Endodermal cell (in vitro differentiated cells): ENCODE results near the gene LRRC37A. TPM values are rescaled to one million over a fixed set of nuclear protein-coding genes. Genes with fewer than 3 reads are reported as not detected.
A peak's percentile ranks its signal among the peaks of the same experiment; 100 is the strongest.
"Not testable (repeated sequence)": the region's sequence is repeated elsewhere in the genome, so short reads cannot be mapped to it uniquely, and the experiment has no call there.

Experiments
- DNase-seq: peaks from one replicate; pipeline ENCODE4 v3.0.0-alpha.2; 2017
- H3K27ac ChIP-seq: 2 replicates; pipeline ENCODE4 v1.5.1; 2013; ENCODE audit warnings: mild to moderate bottlenecking, low read depth, low read length, moderate library complexity
- H3K27me3 ChIP-seq: 2 replicates; pipeline ENCODE4 v1.6.1; 2013; ENCODE audit warnings: mild to moderate bottlenecking, low read length, moderate library complexity; ENCODE audit not compliant: insufficient read depth, control insufficient read depth, poor library complexity, severe bottlenecking
- H3K36me3 ChIP-seq: 2 replicates; pipeline ENCODE4 v1.7.0; 2013; ENCODE audit warnings: mild to moderate bottlenecking, low read length, moderate library complexity; ENCODE audit not compliant: control insufficient read depth, insufficient read depth
- H3K4me1 ChIP-seq: one replicate; pipeline ENCODE4 v1.7.0; 2013; ENCODE audit warnings: low read length; ENCODE audit not compliant: control insufficient read depth, insufficient read depth
- H3K4me3 ChIP-seq: 2 replicates; pipeline ENCODE4 v1.5.1; 2013; ENCODE audit warnings: mild to moderate bottlenecking, low read length, moderate library complexity
- H3K9ac ChIP-seq: 2 replicates; pipeline ENCODE4 v1.6.1; 2013; ENCODE audit warnings: mild to moderate bottlenecking, low read length, moderate library complexity; ENCODE audit not compliant: poor library complexity, severe bottlenecking; ENCODE audit errors: extremely low read depth
- H3K9me3 ChIP-seq: 2 replicates; pipeline ENCODE4 v1.6.1; 2013; ENCODE audit warnings: mild to moderate bottlenecking, low read length, moderate library complexity; ENCODE audit not compliant: control insufficient read depth
- H3K27ac Mint-ChIP-seq: 2 replicates; pipeline ENCODE4 v1.8.0; 2020; ENCODE audit warnings: mixed read lengths
- H3K27me3 Mint-ChIP-seq: 2 replicates; pipeline ENCODE4 v1.8.0; 2021; ENCODE audit warnings: mild to moderate bottlenecking, mixed read lengths; ENCODE audit not compliant: insufficient read depth
- H3K36me3 Mint-ChIP-seq: 2 replicates; pipeline ENCODE4 v1.8.0; 2020; ENCODE audit warnings: low read depth, mixed read lengths
- H3K4me1 Mint-ChIP-seq: 2 replicates; pipeline ENCODE4 v1.8.0; 2020; ENCODE audit warnings: mixed read lengths
- H3K4me3 Mint-ChIP-seq: 2 replicates; pipeline ENCODE4 v1.8.0; 2020; ENCODE audit warnings: mild to moderate bottlenecking, moderate library complexity, mixed read lengths
- H3K9me3 Mint-ChIP-seq: 2 replicates; pipeline ENCODE4 v1.8.0; 2020; ENCODE audit warnings: mild to moderate bottlenecking, mixed read lengths
- CTCF ChIP-seq: fragments of 200-600 bp; sonication (generic); conservative IDR thresholded peaks from 2 replicates; pipeline ENCODE4 v1.5.0; 2021; ENCODE audit warnings: antibody characterized with exemption, mild to moderate bottlenecking
- WGBS, 2 experiments: methylation state at CpG; one replicate each; pipeline versions ENCODE4 v1.1.5 to v1.1.7; 2013; ENCODE audit warnings: missing lambda C conversion rate in 2 of 2, mixed read lengths in 1 of 2; ENCODE audit not compliant: insufficient coverage in 1 of 2, insufficient read length in 1 of 2; 5-methylcytosine and 5-hydroxymethylcytosine counted together
- long read RNA-seq, 4 experiments: library from polyadenylated mRNA in 2 of 4; library from RNA in 1 of 4; library from capped mRNA in 1 of 4; stranded (forward) in 3 of 4; unstranded in 1 of 4; transcript quantifications; one replicate each; pipeline ENCODE4 v2.0.0, GENCODE V29; 2020 to 2021; ENCODE audit warnings: inconsistent platforms in 1 of 4
- polyA plus RNA-seq, 2 experiments: library from polyadenylated mRNA; stranded (reverse); fragments of 50-300 nt; gene quantifications; one replicate each; pipeline ENCODE4 v1.2.3, GENCODE V29; 2013
- total RNA-seq, 2 donors: library from RNA; stranded (reverse); fragmentation: NEBNext Ultra II Directional in 1 of 2; extraction: Animal tissue kit (Norgen Biotek cat#: 25700) in 1 of 2; gene quantifications; 2 replicates in 1 of 2; 3 replicates in 1 of 2; pipeline ENCODE4 v1.2.1, GENCODE V29; 2021

LRRC37A gene
- 1 to 10 TPM; 4.9 to 5.6 TPM for total RNA-seq
- polyA plus RNA-seq (2013, experiment 1 of 2), result 2.7 TPM
- polyA plus RNA-seq (2013, experiment 2 of 2), result 2.7 TPM
- long read RNA-seq, experiment 1, result 0 reads
- long read RNA-seq, experiment 2, partial matches to known transcripts, result 0 of 2 reads
- long read RNA-seq, experiment 2, other reads (novel, unspliced or antisense), result 2 of 2 reads
- long read RNA-seq, experiment 3, partial matches to known transcripts, result 1 of 1 reads
- long read RNA-seq, experiment 3, other reads (novel, unspliced or antisense), result 0 of 1 reads
- long read RNA-seq, experiment 4, result 0 reads

DNA sequence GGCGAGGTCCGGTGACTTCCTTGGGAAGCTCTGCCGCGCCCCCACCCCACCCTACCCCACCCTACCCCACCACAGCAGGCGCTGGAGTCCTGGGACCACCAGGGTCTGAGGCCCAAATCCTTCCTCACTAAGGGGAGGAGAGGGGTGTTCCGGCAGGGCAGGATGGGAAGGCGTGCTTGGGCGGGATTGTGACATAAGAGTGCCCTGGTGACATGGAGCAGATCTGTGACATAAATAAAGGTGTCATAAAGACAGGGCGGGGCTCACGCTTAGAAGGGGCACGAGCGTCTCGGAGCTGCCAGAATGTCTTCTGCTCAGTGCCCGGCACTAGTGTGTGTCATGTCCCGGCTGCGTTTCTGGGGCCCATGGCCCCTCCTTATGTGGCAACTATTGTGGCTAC lies at the start of gene LRRC37A:
Gene LRRC37A, plus strand, starts transcription at position 301 of the 400 bp plus-strand sequence. Its CDS starts 3 bp downstream, at position 304.
- not testable (repeated sequence) for H3K4me1 ChIP-seq, H3K4me3 Mint-ChIP-seq, H3K9ac ChIP-seq, DNase-seq, H3K27me3 Mint-ChIP-seq, H3K27me3 ChIP-seq, H3K4me1 Mint-ChIP-seq, H3K9me3 Mint-ChIP-seq, H3K4me3 ChIP-seq, H3K36me3 Mint-ChIP-seq, H3K27ac ChIP-seq, H3K9me3 ChIP-seq, H3K27ac Mint-ChIP-seq, H3K36me3 ChIP-seq
- no CpG with 5 or more reads among the region's 16 CpGs for WGBS, 2 experiments

- H3K27ac ChIP-seq, H3K9me3 Mint-ChIP-seq, H3K4me1 Mint-ChIP-seq, H3K9me3 ChIP-seq, H3K36me3 ChIP-seq, H3K4me3 ChIP-seq, H3K4me1 ChIP-seq, H3K27me3 ChIP-seq, H3K4me3 Mint-ChIP-seq, H3K9ac ChIP-seq, H3K27me3 Mint-ChIP-seq, H3K36me3 Mint-ChIP-seq, H3K27ac Mint-ChIP-seq: not testable (repeated sequence)
- 87 to 92% methylated on average over 2 to 3 of the region's 3 CpGs for WGBS, 2 experiments
- DNase-seq, result peak; percentile 52
These were observed 45.8 kb upstream of the LRRC37A start for GRCh38 chr17:46249153-46249552.

- not testable (repeated sequence) for H3K36me3 Mint-ChIP-seq, H3K27me3 ChIP-seq, H3K27ac ChIP-seq, H3K9me3 ChIP-seq, H3K4me1 Mint-ChIP-seq, H3K27me3 Mint-ChIP-seq, H3K27ac Mint-ChIP-seq, H3K4me1 ChIP-seq, H3K36me3 ChIP-seq, DNase-seq, H3K4me3 Mint-ChIP-seq, H3K9me3 Mint-ChIP-seq, H3K4me3 ChIP-seq, H3K9ac ChIP-seq
- 95% methylated on average over 16 of the region's 31 CpGs; no CpG with 5 or more reads in 1 of the 2 experiments for WGBS, 2 experiments
These were observed 42.1 kb upstream of the LRRC37A start for GRCh38 chr17:46252804-46253203.

GRCh38 chr17:46253722-46254121 lies 41.2 kb upstream of the LRRC37A start:
- 69% methylated on average over 8 of the region's 8 CpGs; no CpG with 5 or more reads in 1 of the 2 experiments for WGBS, 2 experiments
- H3K27ac ChIP-seq, H3K9me3 Mint-ChIP-seq, H3K9ac ChIP-seq, H3K4me1 Mint-ChIP-seq, H3K4me1 ChIP-seq, H3K4me3 ChIP-seq, H3K36me3 Mint-ChIP-seq, H3K27ac Mint-ChIP-seq, H3K27me3 ChIP-seq, H3K9me3 ChIP-seq, H3K36me3 ChIP-seq, H3K4me3 Mint-ChIP-seq: not testable (repeated sequence)
- H3K27me3 Mint-ChIP-seq, result peaks cover 10% of the 10 kb centered on the region
- TF ChIP-seq CTCF, result peak; percentile 80
- DNase-seq, result peak; percentile 98

GRCh38 chr17:46254215-46254614 lies 40.7 kb upstream of the LRRC37A start:
- H3K27ac Mint-ChIP-seq, H3K27ac ChIP-seq, H3K36me3 ChIP-seq, H3K4me3 Mint-ChIP-seq, H3K9me3 Mint-ChIP-seq, H3K4me3 ChIP-seq, H3K27me3 Mint-ChIP-seq, H3K9ac ChIP-seq, H3K36me3 Mint-ChIP-seq, H3K27me3 ChIP-seq, DNase-seq, H3K4me1 ChIP-seq, H3K4me1 Mint-ChIP-seq, H3K9me3 ChIP-seq: not testable (repeated sequence)
- 100% methylated on average over 1 of the region's 6 CpGs; no CpG with 5 or more reads in 1 of the 2 experiments for WGBS, 2 experiments

DNA sequence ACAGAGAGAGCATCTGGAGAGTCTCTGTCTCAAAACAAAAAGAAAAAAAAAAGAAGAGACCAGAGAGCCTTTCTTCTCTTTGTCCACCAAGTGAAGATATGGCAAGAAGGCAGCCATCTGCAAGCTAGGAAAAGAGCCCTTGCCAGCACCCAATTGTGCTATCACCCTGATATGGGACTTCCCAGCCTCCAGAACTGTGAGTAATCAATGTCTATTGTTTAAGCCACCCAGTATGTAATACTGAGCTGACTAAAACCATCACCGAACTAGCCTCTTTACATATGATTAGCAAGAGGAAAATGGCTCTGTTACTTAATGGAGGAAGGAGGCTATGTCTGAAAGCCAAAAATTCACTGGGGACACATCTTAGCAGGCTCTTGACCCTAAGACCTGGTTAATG lies 38.6 kb upstream of the LRRC37A start:
- H3K27ac ChIP-seq, H3K27me3 ChIP-seq, DNase-seq, H3K9ac ChIP-seq, H3K36me3 Mint-ChIP-seq, H3K4me3 ChIP-seq, H3K27ac Mint-ChIP-seq, H3K9me3 ChIP-seq, H3K4me3 Mint-ChIP-seq, H3K36me3 ChIP-seq, H3K9me3 Mint-ChIP-seq, H3K4me1 ChIP-seq, H3K4me1 Mint-ChIP-seq: not testable (repeated sequence)
- peaks cover 21% of the 10 kb centered on the region for H3K27me3 Mint-ChIP-seq
- WGBS, 2 experiments, result 100% methylated on average over 1 of the region's 1 CpG; no CpG with 5 or more reads in 1 of the 2 experiments
